ENCODE measurements around the gene TRAF4. TPM values are rescaled to one million over a fixed set of nuclear protein-coding genes. Genes with fewer than 3 reads are reported as not detected.

Gene TRAF4
- total RNA-seq, 4 donors from 2014 or later, result 25.0 to 39.8 (median 33.0) TPM

DNA sequence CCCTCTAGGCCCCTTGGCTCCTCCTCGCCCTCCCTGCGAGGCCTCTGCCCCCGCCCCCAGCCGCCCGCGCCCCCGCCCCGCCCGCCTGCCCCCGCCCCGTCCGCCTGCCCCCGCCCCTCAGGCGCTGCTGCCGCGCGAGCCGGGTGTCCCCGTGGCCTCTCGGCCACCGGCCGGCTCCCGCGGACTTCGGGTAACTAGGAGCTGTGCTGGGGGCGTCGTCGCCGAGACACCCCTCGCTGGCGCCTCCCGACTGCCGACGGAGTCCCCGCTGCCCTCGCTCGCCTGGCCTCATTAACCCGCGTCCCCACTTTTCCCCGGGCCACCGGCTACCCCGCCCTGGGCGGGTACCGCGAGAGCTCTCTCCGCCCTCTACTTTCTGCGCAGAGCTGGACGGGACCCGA, 17.6 kb upstream of the TRAF4 start, which contains the start of gene TLCD1:
Gene TLCD1 (minus strand): TSS at position 8 of the 401 bp plus-strand sequence. CDS start 136 bp downstream, outside the sequence.
- TF ChIP-seq POLR2A (IDR thresholded peaks at IDR 0.05), result no peak
- TF ChIP-seq, protein P1, sequence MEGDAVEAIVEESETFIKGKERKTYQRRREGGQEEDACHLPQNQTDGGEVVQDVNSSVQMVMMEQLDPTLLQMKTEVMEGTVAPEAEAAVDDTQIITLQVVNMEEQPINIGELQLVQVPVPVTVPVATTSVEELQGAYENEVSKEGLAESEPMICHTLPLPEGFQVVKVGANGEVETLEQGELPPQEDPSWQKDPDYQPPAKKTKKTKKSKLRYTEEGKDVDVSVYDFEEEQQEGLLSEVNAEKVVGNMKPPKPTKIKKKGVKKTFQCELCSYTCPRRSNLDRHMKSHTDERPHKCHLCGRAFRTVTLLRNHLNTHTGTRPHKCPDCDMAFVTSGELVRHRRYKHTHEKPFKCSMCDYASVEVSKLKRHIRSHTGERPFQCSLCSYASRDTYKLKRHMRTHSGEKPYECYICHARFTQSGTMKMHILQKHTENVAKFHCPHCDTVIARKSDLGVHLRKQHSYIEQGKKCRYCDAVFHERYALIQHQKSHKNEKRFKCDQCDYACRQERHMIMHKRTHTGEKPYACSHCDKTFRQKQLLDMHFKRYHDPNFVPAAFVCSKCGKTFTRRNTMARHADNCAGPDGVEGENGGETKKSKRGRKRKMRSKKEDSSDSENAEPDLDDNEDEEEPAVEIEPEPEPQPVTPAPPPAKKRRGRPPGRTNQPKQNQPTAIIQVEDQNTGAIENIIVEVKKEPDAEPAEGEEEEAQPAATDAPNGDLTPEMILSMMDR (IDR thresholded peaks at IDR 0.05), result no peak
- 0% methylated on average over 5 of the region's 49 CpGs; no CpG with 5 or more reads in 1 of the 2 donors for WGBS, 2 donors
- intact Hi-C loops (cut with DNase I), result no loop called here
- Histone ChIP-seq H3K9me3 (no peaks in the 10 kb centered on the region), H3K4me3 (peak within 1 kb of the TSS; percentile 65 to 75 (median 71)), H3K36me3 (peaks cover 6 to 38% (median 16%) of the 10 kb centered on the region in 3 donors), H3K4me1 (peaks cover 41 to 74% (median 56%) of the 10 kb centered on the region in 3 donors), H3K27ac (peak within 1 kb of the TSS; percentile 94 to 99 (median 98)), H3K27me3 (no peaks in the 10 kb centered on the region)
- no peak for DNase-seq

DNA sequence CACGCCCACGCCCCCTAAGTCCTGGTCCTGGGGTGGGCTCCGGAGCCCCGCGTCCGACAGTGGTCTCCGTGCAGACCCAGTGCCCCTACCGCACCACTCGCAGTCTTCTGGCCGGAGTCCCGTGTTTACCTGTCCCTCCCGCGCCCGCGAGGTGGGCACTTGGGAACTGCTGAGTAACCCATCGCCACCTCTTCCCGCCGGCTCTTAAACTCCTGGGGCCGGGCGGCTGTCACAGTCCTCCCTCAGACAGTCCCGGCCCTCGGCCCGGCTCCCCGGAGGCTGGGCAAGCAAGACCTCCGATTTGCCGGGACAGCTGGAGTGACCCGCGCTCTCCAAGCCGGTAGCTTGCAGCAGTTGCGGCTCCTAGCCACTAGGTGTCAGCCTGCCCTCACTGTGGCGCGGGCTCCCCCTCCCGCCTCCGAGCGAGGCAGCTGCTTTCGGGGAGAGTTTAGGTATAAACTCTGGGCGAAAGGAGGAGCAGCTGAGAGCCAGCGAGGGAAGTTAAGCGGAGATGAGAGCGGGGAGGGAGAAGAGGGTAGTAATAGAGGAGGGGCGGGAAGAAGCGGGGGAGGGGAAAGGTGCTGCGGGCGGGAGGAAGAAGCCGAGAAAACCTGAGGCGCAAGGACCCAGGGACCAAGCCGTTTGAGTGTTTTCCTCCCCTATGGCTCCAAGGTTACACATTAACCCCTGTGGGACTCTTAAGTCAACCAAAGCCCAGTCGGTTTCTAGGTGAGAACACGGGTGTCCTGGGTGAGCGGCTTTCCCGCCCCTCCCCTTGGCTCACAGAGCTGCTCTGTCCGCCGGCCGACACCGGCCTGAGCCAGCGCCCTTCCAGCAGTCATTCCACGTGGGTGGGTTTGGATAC, 17.0 kb upstream of the TRAF4 start:
- no peak for TF ChIP-seq POLR2A (IDR thresholded peaks at IDR 0.05)
- TF ChIP-seq, protein P1 (IDR thresholded peaks at IDR 0.05), result peak; percentile 99 to 100 (median 100)
- peak; percentile 41 for DNase-seq

DNA sequence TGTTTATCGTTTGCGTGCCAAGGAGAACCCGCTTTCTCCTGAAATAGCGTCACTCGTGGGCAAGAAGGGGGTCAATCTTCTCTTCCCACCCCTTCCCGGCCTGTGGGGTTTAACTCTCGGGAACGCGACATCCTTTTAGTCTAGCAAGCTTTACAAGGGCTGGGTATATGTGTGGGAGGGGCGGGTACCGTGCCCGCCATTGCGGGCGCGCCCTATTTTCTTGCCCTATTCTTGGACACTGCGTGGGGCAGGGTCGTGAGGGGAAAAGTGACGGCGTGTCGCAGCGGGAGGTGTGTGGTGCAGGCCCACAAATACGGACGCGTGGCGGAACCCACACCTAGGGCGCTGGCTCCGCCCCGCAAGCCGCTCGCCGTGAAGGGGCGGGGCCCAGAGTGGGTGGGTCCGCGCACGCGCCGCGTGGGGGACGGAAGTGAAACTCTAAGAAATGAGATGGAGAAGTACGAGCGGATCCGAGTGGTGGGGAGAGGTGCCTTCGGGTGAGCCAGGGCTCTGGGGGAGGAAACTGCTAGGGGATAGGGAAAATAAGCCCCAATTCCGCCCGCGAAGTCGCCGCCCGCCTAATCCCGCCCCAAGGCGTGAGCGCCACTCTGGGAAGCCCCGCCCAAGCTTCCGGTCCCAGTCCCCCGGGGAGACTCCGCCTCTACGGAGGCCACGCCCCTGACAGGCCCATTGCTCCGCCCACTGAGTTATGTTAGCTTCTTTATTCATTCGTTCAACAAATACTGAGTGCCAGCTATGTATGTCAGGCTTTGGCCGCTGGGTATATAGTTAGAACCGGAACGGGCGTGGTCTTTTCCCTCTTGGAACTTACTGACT, 15.2 kb upstream of the TRAF4 start, which contains the start of gene NEK8:
Gene NEK8 (plus strand): TSS at position 425 of the 837 bp plus-strand sequence. CDS start 26 bp downstream, at position 451.
- TF ChIP-seq POLR2A (IDR thresholded peaks at IDR 0.05), result peak in 3 of 4 donors; percentile 23 to 89 (median 27)
- TF ChIP-seq, protein P1 (IDR thresholded peaks at IDR 0.05), result no peak
- DNase-seq, result peak; percentile 81
- H3K4me1 ChIP-seq, result peaks cover 23 to 50% (median 33%) of the 10 kb centered on the region in 3 donors
- H3K27ac ChIP-seq, result peak within 1 kb of the TSS; percentile 94 to 99 (median 98)
- 0% methylated on average over 35 to 36 of the region's 64 CpGs for WGBS, 2 donors
- H3K27me3 ChIP-seq, result no peaks in the 10 kb centered on the region
- no peaks in the 10 kb centered on the region for H3K9me3 ChIP-seq
- intact Hi-C loops (cut with DNase I), result no loop called here
- H3K4me3 ChIP-seq, result peak within 1 kb of the TSS; percentile 65 to 75 (median 71)
- H3K36me3 ChIP-seq, result peaks cover under 1 to 15% (median 6%) of the 10 kb centered on the region in 3 donors

More for the DNA sequence above, 17.0 kb upstream of the TRAF4 start:
- Histone ChIP-seq H3K27ac (peak overlapping the region; percentile 94 to 99 (median 98)), H3K9me3 (no peaks in the 10 kb centered on the region), H3K4me3 (peak overlapping the region; percentile 65 to 75 (median 71)), H3K27me3 (no peaks in the 10 kb centered on the region), H3K36me3 (peaks cover 6 to 31% (median 16%) of the 10 kb centered on the region in 3 donors), H3K4me1 (peaks cover 36 to 68% (median 50%) of the 10 kb centered on the region in 3 donors)
- intact Hi-C loops (cut with DNase I), result no loop called here
- 0% methylated on average over 9 to 22 of the region's 57 CpGs for WGBS, 2 donors

DNA sequence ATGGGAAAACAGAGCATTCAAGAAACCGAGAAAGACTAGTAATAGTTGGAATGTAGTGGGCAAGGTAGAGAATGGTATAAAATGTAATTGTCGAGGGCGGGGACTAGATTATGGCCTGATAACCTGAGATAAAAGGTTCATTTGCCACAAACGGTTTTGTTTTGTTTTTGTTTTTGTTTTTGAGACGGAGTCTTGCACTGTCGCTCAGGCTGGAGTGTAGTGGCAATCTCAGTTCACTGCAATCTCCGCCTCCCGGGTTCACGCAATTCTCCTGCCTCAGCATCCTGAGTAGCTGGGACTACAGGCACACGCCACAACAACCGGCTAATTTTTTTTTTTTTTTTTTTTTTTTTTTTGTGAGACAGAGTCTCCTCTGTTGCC, 13.9 kb upstream of the TRAF4 start:
- peak overlapping the region in 2 of 4 donors; percentile 94 to 97 for H3K27ac ChIP-seq
- 84% methylated on average over 11 of the region's 11 CpGs for WGBS, 2 donors

More for the DNA sequence above, 13.9 kb upstream of the TRAF4 start:
- no peak for DNase-seq
- H3K27me3 ChIP-seq, result no peaks in the 10 kb centered on the region
- no peaks in the 10 kb centered on the region for H3K9me3 ChIP-seq
- peaks cover 0 to 7% (median 0%) of the 10 kb centered on the region in 3 donors for H3K36me3 ChIP-seq
- no peak overlapping the region for H3K4me3 ChIP-seq
- intact Hi-C loops (cut with DNase I), result no loop called here
- peaks cover 21 to 37% (median 23%) of the 10 kb centered on the region in 3 donors for H3K4me1 ChIP-seq
- no peak for TF ChIP-seq POLR2A (IDR thresholded peaks at IDR 0.05)
- TF ChIP-seq, protein P1 (IDR thresholded peaks at IDR 0.05), result no peak

All from esophagus squamous epithelium (tissue), 5 donors.